Neutrophil (primary cell): ENCODE data around the gene HPSE2.

Experiments used
- H3K27ac ChIP-seq: fragments of 200-600 bp; sonication (generic); 2 replicates; pipeline ENCODE4 v1.5.1; 2016; ENCODE audit warnings: mild to moderate bottlenecking, moderate library complexity
- H3K27me3 ChIP-seq: fragments of 200-600 bp; sonication (generic); 2 replicates; pipeline ENCODE4 v1.6.0; 2016; ENCODE audit warnings: mild to moderate bottlenecking
- H3K36me3 ChIP-seq: fragments of 200-600 bp; sonication (generic); 2 replicates; pipeline ENCODE4 v1.5.1; 2017
- H3K4me1 ChIP-seq, 2 experiments: fragments of 200-600 bp in 1 of 2; sonication (generic) in 1 of 2; 1 replicate in 1 of 2; 2 replicates in 1 of 2; pipeline versions ENCODE4 v1.5.1 to v1.6.1; 2013 to 2016; ENCODE audit warnings: low read depth in 1 of 2, low read length in 1 of 2, mild to moderate bottlenecking in 1 of 2, moderate library complexity in 1 of 2; ENCODE audit not compliant: control insufficient read depth in 1 of 2, insufficient read depth in 1 of 2
- H3K4me3 ChIP-seq, 2 experiments: fragments of 200-600 bp in 1 of 2; sonication (generic) in 1 of 2; 1 replicate in 1 of 2; 2 replicates in 1 of 2; pipeline ENCODE4 v1.5.1; 2013 to 2016; ENCODE audit warnings: low read depth in 1 of 2, low read length in 1 of 2, mild to moderate bottlenecking in 1 of 2, moderate library complexity in 1 of 2
- H3K9me3 ChIP-seq: fragments of 200-600 bp; sonication (generic); 2 replicates; pipeline ENCODE4 v1.5.1; 2016
- CTCF ChIP-seq: fragments of 200-600 bp; sonication (generic); IDR thresholded peaks from 2 replicates; pipeline ENCODE4 v1.5.1; 2016; ENCODE audit warnings: antibody characterized with exemption

Gene HPSE2

GRCh38 chr10:99042051-99042771 is 193.4 kb downstream of the HPSE2 start:
- H3K9me3 ChIP-seq = no peaks in the 10 kb centered on the region
- H3K36me3 ChIP-seq = no peaks in the 10 kb centered on the region
- H3K27ac ChIP-seq = no peak overlapping the region
- H3K27me3 ChIP-seq = no peaks in the 10 kb centered on the region
- H3K4me1 ChIP-seq = no peaks in the 10 kb centered on the region
- H3K4me3 ChIP-seq = no peak overlapping the region
- no peak for TF ChIP-seq CTCF

- Histone ChIP-seq H3K27ac (no peak overlapping the region), H3K36me3 (no peaks in the 10 kb centered on the region), H3K27me3 (no peaks in the 10 kb centered on the region), H3K4me1 (no peaks in the 10 kb centered on the region), H3K4me3 (no peak overlapping the region), H3K9me3 (no peaks in the 10 kb centered on the region)
- no peak for TF ChIP-seq CTCF
Observed at GRCh38 chr10:99041468-99041867, 194.2 kb downstream of the HPSE2 start.

GRCh38 chr10:99013885-99014284 is 221.8 kb downstream of the HPSE2 start:
- no peaks in the 10 kb centered on the region for H3K27me3 ChIP-seq
- no peak overlapping the region for H3K27ac ChIP-seq
- no peaks in the 10 kb centered on the region for H3K36me3 ChIP-seq
- no peaks in the 10 kb centered on the region for H3K4me1 ChIP-seq
- TF ChIP-seq CTCF = no peak
- no peak overlapping the region for H3K4me3 ChIP-seq
- H3K9me3 ChIP-seq = no peaks in the 10 kb centered on the region

- no peak for TF ChIP-seq CTCF
- Histone ChIP-seq H3K36me3 (no peaks in the 10 kb centered on the region), H3K27ac (no peak overlapping the region), H3K27me3 (no peaks in the 10 kb centered on the region), H3K4me3 (no peak overlapping the region), H3K9me3 (peaks cover 10% of the 10 kb centered on the region), H3K4me1 (no peaks in the 10 kb centered on the region)
Observed at GRCh38 chr10:99010286-99010685, 225.4 kb downstream of the HPSE2 start.

GRCh38 chr10:99008054-99008453 is 227.6 kb downstream of the HPSE2 start:
- TF ChIP-seq CTCF = no peak
- Histone ChIP-seq H3K4me3 (no peak overlapping the region), H3K36me3 (no peaks in the 10 kb centered on the region), H3K27ac (no peak overlapping the region), H3K9me3 (peaks cover 10% of the 10 kb centered on the region), H3K27me3 (no peaks in the 10 kb centered on the region), H3K4me1 (no peaks in the 10 kb centered on the region)
